NCI-H2196 treated with DMSO at 0.1 percent for 48 hours (cell line): ENCODE results near the gene CCDC178.
"Not testable (repeated sequence)": the region's sequence is repeated elsewhere in the genome, so short reads cannot be mapped to it uniquely, and the experiment has no call there.

ENCODE experiments used
- DNase-seq: peaks from one replicate; lab custom pipeline; 2025; ENCODE audit not compliant: unreplicated experiment; lab: John Stamatoyannopoulos, UW

Gene CCDC178

GRCh38 chr18:33239298-33239697, 201.2 kb downstream of the CCDC178 start:
- DNase-seq, result no peak

- DNase-seq, result no peak
Measured at GRCh38 chr18:33232318-33232626, 208.2 kb downstream of the CCDC178 start.

- DNase-seq, result peak; percentile 65
Measured at GRCh38 chr18:33231474-33232317, 208.8 kb downstream of the CCDC178 start.

- peak; percentile 63 for DNase-seq
Measured at GRCh38 chr18:33212363-33212762, 228.2 kb downstream of the CCDC178 start.

- peak; percentile 40 for DNase-seq
Measured at GRCh38 chr18:33210575-33211189, 229.8 kb downstream of the CCDC178 start.

- DNase-seq, result no peak
Measured at GRCh38 chr18:33205777-33206176, 234.7 kb downstream of the CCDC178 start.

GRCh38 chr18:33201509-33201926, 239.0 kb downstream of the CCDC178 start:
- no peak for DNase-seq

GRCh38 chr18:33195795-33196194, 244.7 kb downstream of the CCDC178 start:
- DNase-seq, result no peak

GRCh38 chr18:33194793-33195192, 245.7 kb downstream of the CCDC178 start:
- no peak for DNase-seq

GRCh38 chr18:33184958-33185357, 255.6 kb downstream of the CCDC178 start:
- no peak for DNase-seq

- no peak for DNase-seq
Measured at GRCh38 chr18:33184175-33184574, 256.3 kb downstream of the CCDC178 start.

- DNase-seq, result no peak
Measured at GRCh38 chr18:33183136-33183535, 257.4 kb downstream of the CCDC178 start.

- no peak for DNase-seq
Measured at GRCh38 chr18:33181016-33181415, 259.5 kb downstream of the CCDC178 start.

- DNase-seq, result no peak
Measured at GRCh38 chr18:33169218-33169617, 271.3 kb downstream of the CCDC178 start.

- not testable (repeated sequence) for DNase-seq
Measured at GRCh38 chr18:33164121-33164520, 276.4 kb downstream of the CCDC178 start.

- no peak for DNase-seq
Measured at GRCh38 chr18:33161131-33161530, 279.4 kb downstream of the CCDC178 start.

- DNase-seq, result no peak
Measured at GRCh38 chr18:33159151-33159550, 281.4 kb downstream of the CCDC178 start.

GRCh38 chr18:33157893-33158292, 282.6 kb downstream of the CCDC178 start:
- DNase-seq, result no peak

GRCh38 chr18:33156906-33157470, 283.5 kb downstream of the CCDC178 start:
- DNase-seq, result no peak

GRCh38 chr18:33154049-33154448, 286.5 kb downstream of the CCDC178 start:
- no peak for DNase-seq

- no peak for DNase-seq
Measured at GRCh38 chr18:33152376-33152775, 288.1 kb downstream of the CCDC178 start.

- not testable (repeated sequence) for DNase-seq
Measured at GRCh38 chr18:33147811-33148210, 292.7 kb downstream of the CCDC178 start.
